Nephron (organoid): ENCODE measurements around the gene RPS3.
"Not testable (repeated sequence)": the region's sequence is repeated elsewhere in the genome, so short reads cannot be mapped to it uniquely, and the experiment has no call there.

ENCODE experiments used
- H3K27ac Mint-ChIP-seq, 3 experiments: 2 replicates each; pipeline ENCODE4 v1.8.0; 2020; ENCODE audit warnings: mixed read lengths in 3 of 3, mild to moderate bottlenecking in 2 of 3, moderate library complexity in 1 of 3
- H3K27me3 Mint-ChIP-seq: 2 replicates; pipeline ENCODE4 v1.8.0; 2021; ENCODE audit warnings: low read depth, mild to moderate bottlenecking, moderate library complexity, mixed read lengths
- H3K36me3 Mint-ChIP-seq: 2 replicates; pipeline ENCODE4 v1.8.0; 2020; ENCODE audit warnings: low read depth, mixed read lengths
- H3K4me1 Mint-ChIP-seq: 2 replicates; pipeline ENCODE4 v1.8.0; 2020; ENCODE audit warnings: mixed read lengths
- H3K4me3 Mint-ChIP-seq, 3 experiments: 2 replicates each; pipeline ENCODE4 v1.8.0; 2020; ENCODE audit warnings: mild to moderate bottlenecking in 3 of 3, mixed read lengths in 3 of 3, moderate library complexity in 2 of 3
- H3K9me3 Mint-ChIP-seq: 2 replicates; pipeline ENCODE4 v1.8.0; 2020; ENCODE audit warnings: mixed read lengths
- TF ChIP-seq, protein P1 (sequence below), 3 experiments: fragments of 200-600 bp; sonication (generic); IDR thresholded peaks; one replicate each; pipeline ENCODE4 v1.5.0; 2021; ENCODE audit warnings: antibody characterized with exemption in 3 of 3; ENCODE audit not compliant: unreplicated experiment in 3 of 3

RPS3 gene

DNA sequence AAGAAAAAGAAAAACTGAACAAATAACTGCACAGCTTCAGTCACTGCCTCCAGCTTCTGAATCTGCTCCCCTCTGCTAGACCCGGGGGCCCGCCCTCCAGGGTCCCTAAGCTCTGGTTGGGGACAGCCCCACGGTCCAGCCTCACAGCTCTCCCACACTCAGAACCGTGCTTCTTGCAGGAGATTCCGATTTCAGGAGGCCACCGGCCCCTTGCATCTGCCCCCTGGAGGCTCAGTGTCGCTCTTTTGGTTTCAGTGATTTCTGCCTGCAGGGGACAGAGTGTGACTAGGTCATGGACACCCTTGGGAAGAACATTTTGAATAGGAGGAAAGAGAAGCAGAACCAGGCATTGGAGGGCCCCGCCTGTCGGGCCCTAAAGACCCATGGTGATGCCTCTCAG, 23.1 kb upstream of the RPS3 start:
- H3K27me3 Mint-ChIP-seq, result peaks cover 3% of the 10 kb centered on the region
- H3K4me1 Mint-ChIP-seq, result peaks cover 11% of the 10 kb centered on the region
- no peak overlapping the region for H3K4me3 Mint-ChIP-seq
- H3K36me3 Mint-ChIP-seq, result no peaks in the 10 kb centered on the region
- no peaks in the 10 kb centered on the region for H3K9me3 Mint-ChIP-seq
- no peak overlapping the region for H3K27ac Mint-ChIP-seq
- TF ChIP-seq, protein P1, sequence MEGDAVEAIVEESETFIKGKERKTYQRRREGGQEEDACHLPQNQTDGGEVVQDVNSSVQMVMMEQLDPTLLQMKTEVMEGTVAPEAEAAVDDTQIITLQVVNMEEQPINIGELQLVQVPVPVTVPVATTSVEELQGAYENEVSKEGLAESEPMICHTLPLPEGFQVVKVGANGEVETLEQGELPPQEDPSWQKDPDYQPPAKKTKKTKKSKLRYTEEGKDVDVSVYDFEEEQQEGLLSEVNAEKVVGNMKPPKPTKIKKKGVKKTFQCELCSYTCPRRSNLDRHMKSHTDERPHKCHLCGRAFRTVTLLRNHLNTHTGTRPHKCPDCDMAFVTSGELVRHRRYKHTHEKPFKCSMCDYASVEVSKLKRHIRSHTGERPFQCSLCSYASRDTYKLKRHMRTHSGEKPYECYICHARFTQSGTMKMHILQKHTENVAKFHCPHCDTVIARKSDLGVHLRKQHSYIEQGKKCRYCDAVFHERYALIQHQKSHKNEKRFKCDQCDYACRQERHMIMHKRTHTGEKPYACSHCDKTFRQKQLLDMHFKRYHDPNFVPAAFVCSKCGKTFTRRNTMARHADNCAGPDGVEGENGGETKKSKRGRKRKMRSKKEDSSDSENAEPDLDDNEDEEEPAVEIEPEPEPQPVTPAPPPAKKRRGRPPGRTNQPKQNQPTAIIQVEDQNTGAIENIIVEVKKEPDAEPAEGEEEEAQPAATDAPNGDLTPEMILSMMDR (IDR thresholded peaks at IDR 0.05; ENCODE audit: unreplicated experiment in 3 of 3), result no peak

DNA sequence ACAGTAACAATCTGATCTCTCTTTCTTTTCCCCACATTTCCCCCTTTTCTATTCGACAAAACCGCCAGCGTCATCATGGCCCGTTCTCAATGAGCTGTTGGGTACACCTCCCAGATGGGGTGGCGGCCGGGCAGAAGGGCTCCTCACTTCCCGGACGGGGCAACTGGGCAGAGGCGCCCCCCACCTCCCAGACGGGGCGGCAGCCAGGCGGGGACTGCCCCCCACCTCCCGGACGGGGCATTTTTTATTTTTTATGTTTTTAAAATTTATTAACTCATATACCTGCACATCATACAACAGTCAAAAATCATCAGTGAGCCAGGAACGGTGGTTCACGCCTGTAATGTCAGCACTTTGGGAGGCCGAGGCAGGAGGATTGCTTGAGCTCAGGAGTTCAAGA, 20.5 kb upstream of the RPS3 start:
- H3K4me1 Mint-ChIP-seq, H3K9me3 Mint-ChIP-seq, H3K36me3 Mint-ChIP-seq, H3K27ac Mint-ChIP-seq, H3K4me3 Mint-ChIP-seq, H3K27me3 Mint-ChIP-seq: not testable (repeated sequence)

DNA sequence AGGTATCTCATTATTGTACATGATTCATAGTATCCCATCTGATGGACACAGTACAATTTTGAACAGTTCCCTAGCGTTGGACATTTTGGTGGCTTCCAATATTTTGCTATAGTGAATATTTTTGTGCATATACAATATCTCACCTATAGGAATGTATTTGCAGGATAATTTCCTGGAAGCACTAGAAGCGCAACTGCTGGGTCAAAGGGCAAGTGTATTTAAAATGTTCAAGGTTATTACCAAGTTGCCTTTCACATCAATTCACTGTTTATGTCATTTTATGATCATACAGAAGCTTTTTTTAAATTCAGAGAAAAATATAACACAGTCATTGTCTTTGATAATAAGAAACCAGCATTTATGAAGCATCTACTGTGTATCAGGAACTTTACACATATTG, 19.1 kb upstream of the RPS3 start:
- peaks cover 5% of the 10 kb centered on the region for H3K27me3 Mint-ChIP-seq
- TF ChIP-seq, protein P1 (IDR thresholded peaks at IDR 0.05; ENCODE audit: unreplicated experiment in 3 of 3), result no peak
- no peak overlapping the region for H3K27ac Mint-ChIP-seq
- no peaks in the 10 kb centered on the region for H3K36me3 Mint-ChIP-seq
- no peak overlapping the region for H3K4me3 Mint-ChIP-seq
- H3K4me1 Mint-ChIP-seq, result peaks cover 6% of the 10 kb centered on the region
- H3K9me3 Mint-ChIP-seq, result no peaks in the 10 kb centered on the region

DNA sequence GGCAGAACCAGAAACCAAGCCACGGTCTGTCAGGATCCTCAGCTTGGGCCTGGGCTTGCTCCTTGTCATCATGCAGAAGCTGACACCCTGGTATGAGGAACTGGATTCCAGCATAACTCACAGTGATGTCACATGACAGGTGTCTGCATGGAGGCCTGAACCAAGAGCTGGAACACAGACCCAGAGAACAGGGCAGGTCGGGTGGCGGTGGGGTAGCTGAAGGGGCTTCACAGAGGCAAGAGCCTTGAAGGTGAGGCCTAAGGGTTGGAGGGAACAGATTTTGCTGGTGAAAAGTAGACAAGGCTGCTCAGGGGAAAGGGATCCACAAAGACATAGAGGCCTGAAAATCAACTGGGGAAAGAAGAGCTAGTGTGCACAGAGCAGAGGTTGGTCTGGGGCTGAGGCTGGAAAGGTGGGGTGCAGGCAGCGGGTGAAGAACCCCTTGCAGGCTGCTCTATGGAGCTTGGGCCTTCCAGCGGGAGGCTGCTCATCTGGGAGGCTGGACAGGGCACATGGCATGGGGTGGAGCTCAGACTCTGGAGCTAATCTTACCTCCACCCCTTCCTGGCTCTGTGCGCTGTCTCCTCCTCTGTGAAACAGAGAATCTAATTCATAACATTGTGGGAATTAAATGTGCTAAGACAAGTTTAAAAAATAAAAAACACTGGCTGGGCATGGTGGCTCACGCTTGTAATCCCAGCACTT, 18.4 kb upstream of the RPS3 start:
- TF ChIP-seq, protein P1 (IDR thresholded peaks at IDR 0.05; ENCODE audit: unreplicated experiment in 3 of 3), result no peak
- H3K4me3 Mint-ChIP-seq, result no peak overlapping the region
- H3K4me1 Mint-ChIP-seq, result peaks cover 6% of the 10 kb centered on the region
- H3K27ac Mint-ChIP-seq, result peak overlapping the region in 2 of 3 experiments; percentile 31 to 45
- no peaks in the 10 kb centered on the region for H3K36me3 Mint-ChIP-seq
- no peaks in the 10 kb centered on the region for H3K9me3 Mint-ChIP-seq
- peaks cover 5% of the 10 kb centered on the region for H3K27me3 Mint-ChIP-seq

DNA sequence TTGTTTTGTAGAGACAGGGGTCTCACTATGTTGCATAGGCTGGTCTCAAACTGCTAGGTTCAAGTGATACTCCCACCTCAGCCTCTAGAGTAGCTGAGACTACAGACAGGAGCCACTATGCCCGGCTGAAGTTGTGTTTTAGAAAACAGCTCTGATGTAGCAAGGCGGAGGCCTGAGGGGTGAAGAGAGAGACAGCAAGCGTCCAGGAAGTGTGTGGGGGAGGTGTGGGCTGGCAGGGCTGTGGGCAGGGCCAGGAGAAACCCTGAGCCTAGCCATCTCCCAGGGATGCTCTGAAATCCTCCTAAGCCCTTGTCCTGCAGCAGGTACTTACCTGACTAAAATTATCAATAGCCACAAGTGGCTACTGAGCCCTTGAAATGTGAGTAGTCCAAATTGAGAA, 16.1 kb upstream of the RPS3 start:
- TF ChIP-seq, protein P1 (IDR thresholded peaks at IDR 0.05; ENCODE audit: unreplicated experiment in 3 of 3), result no peak
- Mint-ChIP-seq H3K27me3 (peaks cover 5% of the 10 kb centered on the region), H3K36me3 (no peaks in the 10 kb centered on the region), H3K9me3 (no peaks in the 10 kb centered on the region), H3K27ac (no peak overlapping the region), H3K4me3 (no peak overlapping the region), H3K4me1 (peaks cover 6% of the 10 kb centered on the region)

DNA sequence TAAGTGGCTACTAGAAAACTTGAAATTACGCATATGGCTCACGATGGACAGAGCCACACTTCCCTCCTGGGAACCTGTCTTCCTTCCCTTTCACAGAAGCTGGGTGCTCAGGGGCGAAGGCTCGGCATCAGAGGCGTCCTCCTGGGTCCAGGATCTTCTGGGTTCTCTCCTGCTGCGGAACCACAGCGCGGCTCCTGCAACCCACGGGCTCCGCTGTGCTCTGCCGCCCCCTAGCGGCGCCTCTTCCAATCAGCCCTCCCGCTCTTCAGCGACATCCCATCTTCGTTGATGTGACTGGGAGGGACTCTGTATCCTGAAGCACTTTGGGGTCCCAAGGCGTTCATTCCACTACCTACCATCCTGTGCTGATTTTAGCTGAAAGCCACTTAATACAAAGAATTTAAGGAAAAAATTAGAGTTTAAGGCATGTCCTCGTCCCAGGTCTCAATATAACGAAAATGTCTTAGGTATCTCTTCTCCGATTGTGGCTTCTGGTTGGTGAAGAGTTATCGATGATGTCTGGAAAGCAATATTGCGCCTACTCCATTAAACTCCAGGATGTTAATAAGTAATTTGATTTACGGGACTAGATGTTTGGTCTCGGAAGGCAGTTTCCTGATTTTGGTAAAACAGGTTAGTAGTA, 14.8 kb upstream of the RPS3 start:
- no peaks in the 10 kb centered on the region for H3K36me3 Mint-ChIP-seq
- H3K4me3 Mint-ChIP-seq, result peak overlapping the region in 1 of 3 experiments; percentile 57
- TF ChIP-seq, protein P1 (IDR thresholded peaks at IDR 0.05; ENCODE audit: unreplicated experiment in 3 of 3), result peak; percentile 97 to 99 (median 98)
- H3K27ac Mint-ChIP-seq, result peak overlapping the region in 1 of 3 experiments; percentile 48
- peaks cover 5% of the 10 kb centered on the region for H3K27me3 Mint-ChIP-seq
- peaks cover 6% of the 10 kb centered on the region for H3K4me1 Mint-ChIP-seq
- no peaks in the 10 kb centered on the region for H3K9me3 Mint-ChIP-seq
